GM18498 (cell line): Measurements from ENCODE around the gene PDXP.
"Not testable (repeated sequence)": the region's sequence is repeated elsewhere in the genome, so short reads cannot be mapped to it uniquely, and the experiment has no call there.

Experiments used
- ATAC-seq: cut with Tn5 transposase; IDR thresholded peaks from one replicate; pipeline ENCODE4 v1.9.1; 2021; ENCODE audit warnings: mild to moderate bottlenecking, moderate library complexity; ENCODE audit not compliant: unreplicated experiment

PDXP gene

DNA sequence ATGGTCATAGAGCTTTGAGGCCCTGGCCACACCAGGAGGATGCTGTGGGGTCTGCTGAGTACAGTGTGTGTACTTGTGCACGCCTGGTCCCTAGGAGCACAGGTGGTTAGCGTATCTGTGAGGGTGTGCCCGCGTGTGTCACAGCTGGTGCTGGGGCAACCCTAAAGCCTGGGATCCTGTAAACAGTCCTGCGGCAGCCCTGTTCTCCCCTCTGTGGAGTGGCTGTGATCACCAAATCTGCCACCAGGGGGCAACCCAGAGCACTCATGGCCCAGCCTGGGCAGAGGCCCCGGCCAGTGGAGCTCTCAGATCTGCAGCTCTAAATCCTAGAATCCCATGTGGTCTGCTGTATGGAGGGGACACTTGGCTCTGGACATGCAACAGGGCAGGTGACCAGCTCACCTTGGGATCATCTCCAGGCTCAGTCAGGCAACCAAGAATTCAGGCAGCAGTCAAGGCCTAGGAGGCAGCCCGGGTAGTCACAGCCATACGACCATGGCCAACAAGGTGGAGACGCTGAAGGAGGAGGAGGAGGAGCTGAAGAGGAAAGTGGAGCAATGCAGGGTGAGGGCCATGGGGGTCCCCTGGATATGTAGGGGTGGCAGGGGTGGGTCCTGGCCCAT, 15.2 kb upstream of the PDXP start:
- ATAC-seq = no peak

DNA sequence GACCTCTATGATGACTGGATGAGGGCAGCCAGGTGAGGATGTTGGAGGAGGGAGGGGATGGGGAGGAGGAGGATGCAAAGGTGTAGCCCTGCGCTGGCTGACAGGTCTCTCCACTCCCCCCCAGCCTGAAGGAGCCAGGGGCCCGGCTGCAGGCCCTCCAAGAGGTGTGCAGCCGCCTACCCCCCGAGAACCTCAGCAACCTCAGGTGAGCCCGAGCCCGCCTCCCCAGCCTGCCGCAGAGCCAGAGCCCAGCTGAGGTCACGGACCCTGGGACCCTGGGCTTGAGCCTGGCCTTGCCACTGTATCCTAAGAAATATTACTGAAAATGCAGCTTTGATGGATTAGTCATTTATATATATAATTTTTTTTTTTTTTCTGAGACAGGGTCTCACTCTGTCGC, 11.2 kb upstream of the PDXP start:
- no peak for ATAC-seq

DNA sequence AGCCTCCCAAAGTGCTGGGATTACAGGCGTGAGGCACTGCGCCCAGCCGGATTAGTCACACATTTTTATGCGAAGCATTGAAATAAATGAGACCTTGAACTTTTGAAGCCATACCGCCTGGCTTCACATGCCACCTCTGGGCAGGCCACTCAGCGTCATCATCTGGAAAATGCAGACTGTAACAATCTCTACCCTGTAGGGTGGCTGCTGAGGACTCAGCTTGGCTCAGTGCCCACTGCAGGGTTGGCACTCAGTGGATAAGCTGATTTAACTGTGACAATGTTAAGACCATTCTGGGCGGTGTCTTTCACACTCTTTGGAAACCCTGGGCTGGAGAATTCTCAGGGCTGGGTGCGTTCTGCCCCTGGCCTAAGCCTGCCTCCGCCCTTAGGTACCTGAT, 10.6 kb upstream of the PDXP start:
- ATAC-seq = no peak

DNA sequence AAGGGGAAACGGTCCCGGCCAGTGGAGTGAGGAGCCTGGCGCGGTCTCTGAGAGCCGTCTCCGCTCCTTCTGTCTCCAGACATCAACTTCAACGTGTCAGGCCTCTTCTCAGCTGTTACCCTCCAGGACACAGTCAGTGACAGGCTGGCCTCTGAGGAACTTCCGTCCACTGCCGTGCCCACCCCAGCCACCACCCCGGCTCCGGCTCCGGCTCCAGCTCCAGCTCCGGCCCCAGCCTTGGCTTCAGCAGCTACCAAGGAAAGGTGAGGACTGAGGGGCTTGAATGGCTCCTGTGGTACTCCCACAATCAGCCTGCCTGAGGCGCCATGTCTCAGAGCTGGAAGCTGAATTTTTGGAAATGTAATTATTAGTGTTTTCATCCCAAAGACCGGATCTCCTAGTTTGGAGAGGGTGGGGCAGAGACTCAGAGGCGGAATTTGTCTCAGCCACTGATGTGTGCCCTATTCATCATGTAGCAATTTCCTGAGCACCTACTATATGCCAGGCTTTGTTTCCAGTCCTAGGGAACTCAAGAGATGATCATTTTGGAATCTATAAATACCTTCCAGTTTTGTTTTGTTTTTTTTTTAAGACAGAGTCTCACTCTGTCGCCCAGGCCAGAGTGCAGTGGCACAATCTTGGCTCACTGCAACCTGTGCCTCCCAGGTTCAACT, 7.9 kb upstream of the PDXP start:
- ATAC-seq = no peak

DNA sequence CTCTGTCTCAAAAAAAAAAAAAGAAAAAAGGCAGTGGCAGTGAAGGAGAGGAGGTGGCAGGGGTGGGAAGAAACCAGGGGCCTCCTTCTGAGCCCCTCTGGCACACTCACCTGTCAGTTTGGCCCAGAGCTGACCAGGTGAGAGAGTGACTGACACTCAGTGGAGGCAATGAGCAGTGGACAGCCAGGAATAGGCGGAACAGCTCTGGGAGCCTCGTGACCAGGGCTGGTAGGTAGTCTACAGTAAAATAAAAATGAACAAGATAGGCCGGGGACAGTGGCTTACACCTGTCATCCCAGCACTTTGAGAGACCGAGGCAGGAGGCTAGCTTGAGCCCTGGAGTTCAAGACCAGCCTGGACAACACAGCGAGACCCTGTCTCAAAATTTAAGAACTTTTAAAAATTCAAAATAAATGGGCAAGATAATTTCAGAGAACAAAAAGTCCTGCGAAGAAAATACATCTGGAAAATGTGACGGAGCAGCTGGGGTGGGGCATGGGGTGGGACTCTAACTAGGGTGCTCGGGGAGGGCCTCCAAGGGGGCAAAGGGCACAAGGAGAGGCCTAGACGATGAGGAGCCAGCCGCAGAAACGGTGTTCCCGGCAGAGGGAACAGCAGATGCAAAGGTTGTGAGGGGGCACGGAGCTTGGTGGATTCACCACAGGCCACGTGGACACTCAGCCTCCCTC, 3.8 kb upstream of the PDXP start:
- ATAC-seq = no peak

DNA sequence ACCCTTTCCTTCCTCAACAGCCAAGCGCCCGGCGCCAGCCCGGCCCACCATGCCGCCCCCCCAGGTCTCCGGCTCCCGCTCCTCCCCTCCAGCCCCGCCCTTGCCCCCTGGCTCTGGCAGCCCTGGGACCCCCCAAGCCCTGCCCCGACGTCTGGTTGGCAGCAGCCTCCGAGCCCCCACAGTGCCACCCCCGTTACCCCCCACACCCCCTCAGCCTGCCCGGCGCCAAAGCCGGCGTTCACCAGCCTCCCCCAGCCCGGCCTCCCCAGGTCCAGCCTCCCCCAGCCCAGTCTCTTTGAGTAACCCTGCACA, 3.3 kb upstream of the PDXP start:
- no peak for ATAC-seq

DNA sequence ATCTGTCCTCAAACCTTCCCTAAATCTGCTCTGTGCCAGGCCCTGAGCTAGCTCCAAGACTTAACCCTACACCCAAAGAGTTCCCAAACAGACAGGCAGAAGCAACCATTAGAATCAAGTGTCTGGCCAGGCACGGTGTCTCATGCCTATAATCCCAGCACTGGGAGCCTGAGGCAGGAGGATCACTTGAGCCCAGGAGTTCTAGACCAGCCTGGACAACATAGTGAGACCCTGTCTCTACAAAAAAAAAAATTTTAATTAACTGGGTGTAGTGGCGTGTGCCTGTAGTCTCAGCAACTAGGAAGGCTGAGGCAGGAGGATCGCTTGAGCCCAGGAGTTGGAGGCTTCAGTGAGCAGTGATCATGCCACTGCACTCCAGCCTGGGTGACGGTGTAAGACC, 1.9 kb upstream of the PDXP start:
- not testable (repeated sequence) for ATAC-seq

DNA sequence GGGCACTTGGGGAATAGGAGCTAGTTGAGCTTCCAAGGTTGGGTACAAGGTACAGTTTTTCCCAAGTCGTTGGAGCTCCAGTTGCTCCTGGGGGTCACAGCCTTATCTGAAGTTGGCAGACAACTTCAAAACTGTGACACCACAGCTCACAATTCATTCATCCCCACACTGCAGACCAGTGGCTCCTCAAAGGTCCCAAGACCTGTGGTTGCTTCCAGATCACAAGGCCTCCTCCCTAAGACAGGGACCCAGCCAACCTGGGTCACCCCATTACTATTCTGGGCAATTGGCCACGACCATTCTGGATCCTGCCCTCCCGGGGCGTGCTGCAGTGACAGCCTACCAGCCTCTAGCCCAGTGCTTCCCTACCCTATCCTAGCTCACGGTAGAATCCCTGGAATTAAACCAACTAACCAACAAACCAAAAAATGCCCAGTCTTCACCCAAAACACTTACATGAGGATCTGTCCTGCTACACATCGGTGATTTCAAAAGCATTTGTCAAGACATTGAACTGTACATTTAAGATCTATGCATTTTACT, 862 bp upstream of the PDXP start:
- ATAC-seq = no peak

DNA sequence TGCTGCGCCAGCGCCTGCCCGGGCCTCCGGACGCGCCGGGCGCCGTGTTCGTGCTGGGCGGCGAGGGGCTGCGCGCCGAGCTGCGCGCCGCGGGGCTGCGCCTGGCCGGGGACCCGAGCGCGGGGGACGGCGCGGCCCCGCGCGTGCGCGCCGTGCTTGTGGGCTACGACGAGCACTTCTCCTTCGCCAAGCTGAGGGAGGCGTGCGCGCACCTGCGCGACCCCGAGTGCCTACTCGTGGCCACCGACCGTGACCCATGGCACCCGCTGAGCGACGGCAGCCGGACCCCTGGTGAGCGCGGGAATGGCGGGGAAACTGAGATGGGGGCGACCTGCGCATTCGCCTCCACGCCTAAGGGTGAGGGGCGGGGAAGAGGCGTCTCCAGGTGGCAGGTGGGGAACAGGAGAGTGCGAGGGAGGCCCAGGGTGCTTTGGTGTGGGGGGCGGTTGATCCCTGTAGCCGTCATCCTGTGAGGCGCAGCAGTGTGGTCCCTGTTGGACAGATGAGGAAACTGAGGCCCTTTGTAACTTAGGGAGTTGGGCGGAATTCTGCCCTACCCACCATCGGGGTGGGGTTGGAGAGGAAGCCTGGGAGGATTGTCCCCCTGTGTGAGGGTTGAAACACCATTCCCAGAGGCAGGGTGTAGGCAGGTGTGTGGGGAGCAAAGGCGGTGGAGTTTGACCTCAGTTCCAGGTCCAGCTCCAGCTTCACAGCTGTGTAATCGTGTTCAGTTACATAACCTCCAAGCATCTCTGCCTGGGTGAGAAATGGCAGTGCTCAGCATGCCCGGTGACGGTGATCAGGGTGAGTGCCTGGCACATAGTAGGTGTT, 758 bp downstream of the PDXP start:
- ATAC-seq = peak; percentile 18

DNA sequence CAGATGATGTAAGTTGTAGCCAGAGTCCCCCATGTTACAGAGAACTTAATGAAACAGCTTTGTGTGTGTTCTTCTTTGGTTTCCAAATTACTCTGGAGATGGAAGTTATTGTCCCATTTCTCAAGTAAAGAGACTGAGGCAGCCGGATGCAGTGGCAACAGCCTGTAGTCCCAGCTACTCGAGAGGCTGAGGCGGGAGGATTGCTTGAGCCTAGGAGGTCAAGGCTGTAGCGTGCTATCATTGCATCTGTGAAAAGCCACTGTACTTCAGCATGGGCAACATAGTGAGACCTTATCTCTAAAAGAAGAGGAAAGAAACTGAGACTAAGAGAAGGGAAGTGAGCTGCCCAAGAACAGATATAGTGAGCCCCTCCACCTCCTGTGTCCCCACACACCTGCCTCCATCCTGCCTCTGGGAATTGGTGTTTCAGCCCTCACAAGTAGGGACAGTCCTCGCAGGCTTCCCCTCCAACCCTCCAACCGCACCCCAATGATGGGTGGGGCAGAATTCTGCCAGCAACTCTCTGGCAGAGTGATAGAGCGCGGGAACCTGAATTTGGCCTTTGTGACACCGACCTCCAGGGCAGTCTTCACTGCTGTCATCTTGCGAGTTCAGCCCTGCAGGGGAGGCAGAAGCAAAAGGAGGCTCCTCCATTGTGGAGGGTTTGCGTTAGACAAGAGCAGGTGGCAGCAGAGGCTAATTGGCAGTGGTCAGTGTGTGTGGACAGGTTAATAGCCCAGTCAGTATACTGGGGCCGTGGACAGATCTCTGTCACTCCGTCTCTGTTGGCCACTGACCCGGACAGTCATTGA, 1.6 kb downstream of the PDXP start:
- no peak for ATAC-seq

DNA sequence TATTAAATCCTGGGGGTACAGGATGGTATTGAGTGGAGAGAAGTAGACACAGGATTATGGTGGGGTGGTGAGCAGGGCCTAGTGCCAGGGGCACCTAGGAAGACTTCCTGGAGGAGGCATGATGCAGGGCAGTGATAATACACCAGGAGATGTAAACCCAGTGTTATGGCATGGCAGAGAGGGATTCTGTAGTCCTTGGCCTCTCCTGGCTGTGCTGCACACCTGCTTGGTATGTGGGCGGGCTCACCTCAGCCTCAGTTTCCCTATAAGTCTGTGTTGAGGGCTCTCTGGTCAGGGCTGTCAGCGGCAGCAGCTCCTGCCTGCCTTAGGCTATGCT, 2.2 kb downstream of the PDXP start:
- ATAC-seq = no peak

DNA sequence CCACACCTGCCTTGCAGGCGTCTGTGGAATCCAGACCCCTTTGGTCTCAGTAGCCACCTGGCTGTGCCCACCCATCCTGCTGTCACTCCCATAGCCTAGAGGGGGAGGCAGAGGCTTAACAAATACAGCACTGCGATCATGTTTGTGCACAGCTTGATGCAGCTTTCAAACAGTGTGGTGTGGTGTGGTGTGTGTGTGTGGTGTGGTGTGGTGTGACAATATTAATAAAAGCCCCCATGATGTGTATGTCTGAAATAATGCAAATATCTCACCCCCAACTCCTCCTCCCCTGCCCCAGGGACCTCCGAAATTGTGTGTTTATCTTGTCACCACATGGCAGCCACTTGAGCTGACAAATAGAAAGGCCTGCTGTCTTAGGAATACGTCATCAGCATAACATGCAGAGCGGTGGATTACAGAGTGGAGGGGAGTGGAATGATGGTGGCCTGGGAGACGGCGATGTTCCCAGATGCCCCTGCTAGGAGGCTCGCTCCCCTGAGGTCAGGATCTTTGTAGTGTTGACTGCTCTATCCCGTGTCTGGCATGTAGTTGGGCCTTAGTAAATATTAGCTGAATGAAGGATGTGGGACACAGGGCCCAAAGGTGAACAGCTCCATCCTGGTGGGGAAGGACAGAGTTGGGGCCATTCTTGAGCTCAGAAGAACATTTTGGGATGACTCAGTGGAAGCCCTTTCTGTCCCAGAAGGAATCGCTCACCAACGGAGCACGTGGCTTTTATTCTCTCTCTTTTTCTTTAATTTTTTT, 2.8 kb downstream of the PDXP start:
- no peak for ATAC-seq

DNA sequence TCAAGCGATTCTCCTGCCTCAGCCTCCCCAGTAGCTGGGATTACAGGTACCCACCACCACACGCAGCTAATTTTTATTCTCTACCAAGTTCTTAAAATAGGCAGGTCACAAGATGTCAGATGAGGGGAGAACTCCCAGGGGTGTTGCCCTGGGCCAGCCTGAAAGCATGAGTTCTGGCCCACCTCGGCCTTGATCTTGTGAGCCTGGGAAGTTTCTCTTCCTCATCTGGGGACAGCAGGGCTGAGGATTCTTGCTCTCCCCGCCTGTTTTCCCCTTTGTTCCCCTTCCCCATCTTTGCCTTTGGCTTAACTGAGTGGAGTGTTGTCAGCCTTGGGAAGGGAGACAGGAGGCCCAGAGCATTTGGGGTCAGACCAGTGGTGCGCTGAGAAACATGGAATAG, 3.5 kb downstream of the PDXP start:
- no peak for ATAC-seq

DNA sequence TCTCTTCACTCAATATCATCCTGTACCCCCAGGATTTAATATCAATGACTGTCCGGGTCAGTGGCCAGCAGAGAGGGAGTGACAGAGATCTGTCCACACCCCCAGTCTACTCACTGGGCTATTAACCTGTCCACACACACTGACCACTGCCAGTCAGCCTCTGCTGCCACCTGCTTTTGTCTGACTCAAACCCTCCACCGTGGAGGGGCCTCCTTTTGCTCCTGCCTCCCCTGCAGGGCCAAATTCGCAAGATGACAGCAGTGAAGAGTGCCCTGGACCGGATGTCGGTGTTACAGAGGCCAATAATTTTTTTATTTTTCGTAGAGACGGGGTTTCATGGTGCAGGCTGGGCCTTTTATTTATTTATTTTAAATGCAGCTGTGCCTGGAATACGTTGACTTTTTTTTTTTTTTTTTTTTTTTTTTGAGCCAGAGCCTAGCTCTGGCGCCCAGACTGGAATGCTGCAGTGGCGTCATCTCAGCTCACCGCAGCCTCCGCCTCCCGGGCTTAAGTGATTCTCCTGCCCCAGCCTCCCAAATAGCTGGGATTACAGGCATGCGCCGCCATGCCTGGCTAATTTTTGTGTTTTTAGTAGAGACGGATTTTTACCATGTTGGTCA, 5.1 kb downstream of the PDXP start:
- ATAC-seq = no peak

DNA sequence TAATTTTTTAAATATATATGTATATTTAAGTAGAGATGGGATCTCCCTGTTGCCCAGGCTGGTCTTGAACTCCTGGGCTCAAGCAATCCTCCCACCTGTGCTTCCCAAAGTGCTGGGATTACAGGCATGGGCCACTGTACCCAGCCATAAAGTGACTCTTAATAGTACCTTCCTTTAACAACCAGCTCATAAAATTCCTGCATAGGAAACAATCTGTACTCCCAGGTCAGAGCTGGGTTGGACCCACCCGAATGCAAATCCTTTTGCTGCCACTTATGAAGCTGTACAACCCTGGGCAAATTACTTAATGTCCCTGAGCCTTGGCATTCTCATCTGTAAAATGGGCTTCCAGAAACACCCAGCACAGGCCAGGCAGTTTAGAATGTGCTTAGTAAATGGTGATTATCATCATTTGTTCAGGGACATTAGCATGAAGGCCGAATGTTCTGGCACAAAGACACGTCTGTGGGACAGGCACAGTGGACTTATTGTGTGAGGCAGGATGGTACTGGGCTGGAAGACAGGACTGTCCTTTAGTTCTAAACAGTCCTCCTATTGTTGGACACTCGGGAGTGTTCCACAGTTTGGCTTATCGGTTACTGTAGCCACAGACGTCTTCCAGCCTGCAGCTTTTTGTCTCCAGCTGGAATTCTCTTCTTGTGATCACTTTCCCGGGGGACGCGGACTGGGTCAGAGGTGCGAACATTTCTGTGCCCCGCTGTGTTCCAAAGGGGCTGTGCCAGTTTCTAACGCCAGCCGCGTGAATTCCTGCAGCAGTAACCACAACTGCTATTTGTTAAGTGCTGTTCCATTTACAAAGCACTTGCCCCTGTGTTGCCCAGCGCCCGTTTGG, 6.0 kb downstream of the PDXP start:
- ATAC-seq = no peak

DNA sequence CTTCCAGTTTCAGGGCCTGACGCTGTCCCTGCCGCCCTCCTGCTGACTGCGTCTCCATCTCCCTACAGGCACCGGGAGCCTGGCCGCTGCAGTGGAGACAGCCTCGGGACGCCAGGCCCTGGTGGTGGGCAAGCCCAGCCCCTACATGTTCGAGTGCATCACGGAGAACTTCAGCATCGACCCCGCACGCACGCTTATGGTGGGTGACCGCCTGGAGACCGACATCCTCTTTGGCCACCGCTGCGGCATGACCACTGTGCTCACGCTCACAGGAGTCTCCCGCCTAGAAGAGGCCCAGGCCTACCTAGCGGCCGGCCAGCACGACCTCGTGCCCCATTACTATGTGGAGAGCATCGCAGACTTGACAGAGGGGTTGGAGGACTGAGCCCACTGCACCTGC, 7.0 kb downstream of the PDXP start:
- ATAC-seq = no peak

DNA sequence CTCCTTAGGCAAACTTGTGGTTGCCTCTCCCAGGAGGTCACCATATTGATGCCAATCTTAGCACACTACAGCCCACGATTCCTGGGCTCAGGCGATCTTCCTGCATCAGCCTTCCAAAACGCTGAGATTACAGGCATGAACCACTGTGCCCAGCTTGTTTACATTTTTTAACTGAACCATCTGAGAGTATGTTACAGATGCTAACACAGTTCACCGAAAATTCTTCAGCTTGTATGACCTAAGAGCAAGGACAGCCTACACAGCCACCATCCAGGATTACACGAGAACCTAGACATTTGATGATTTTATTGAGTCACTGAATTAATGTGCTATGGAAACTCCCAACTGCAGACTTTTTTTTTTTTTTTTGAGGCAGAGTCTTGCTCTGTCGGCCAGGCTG, 11.1 kb downstream of the PDXP start:
- no peak for ATAC-seq

DNA sequence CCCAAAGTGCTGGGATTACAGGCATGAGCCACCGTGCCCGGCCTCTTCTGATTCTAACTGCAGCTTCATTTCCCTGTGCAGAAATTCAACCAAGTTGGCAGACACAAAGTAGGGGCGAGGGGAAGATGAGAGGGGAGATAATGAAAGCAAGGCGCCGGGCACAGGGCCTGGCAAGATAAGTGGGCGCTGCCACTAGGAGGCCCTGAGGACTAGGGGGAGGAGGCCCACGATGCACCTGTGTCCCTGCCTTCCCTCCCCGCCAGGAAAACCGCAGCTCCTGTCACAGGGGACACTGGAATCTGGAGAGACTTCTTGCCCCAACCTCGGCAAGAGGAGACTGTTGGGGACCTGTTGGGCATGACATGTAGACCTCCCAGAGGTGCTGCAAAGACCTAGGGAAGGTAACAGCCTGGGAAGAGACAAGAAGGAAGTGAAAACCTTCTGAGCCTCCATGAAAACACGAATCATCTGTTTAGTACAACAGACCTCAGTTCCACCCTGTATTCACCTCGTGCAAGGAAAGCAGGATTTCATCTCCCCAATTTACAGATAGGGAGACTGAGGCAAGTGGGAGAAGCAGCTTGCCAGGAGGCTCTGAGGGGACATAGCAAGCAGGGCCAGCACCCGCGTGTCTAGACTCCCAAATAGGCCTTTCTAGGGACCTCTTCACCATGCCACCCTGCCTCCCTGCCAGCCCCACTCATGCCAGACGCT, 13.8 kb downstream of the PDXP start:
- ATAC-seq = no peak
